Measurements from ENCODE around the gene PBX3.

PBX3 gene

GRCh38 chr9:125920402-125920801, 173.2 kb downstream of the PBX3 start:
- H3K4me3 ChIP-seq (ENCODE audit: control insufficient read depth, low read depth, low read length) = no peak overlapping the region
- TF ChIP-seq CTCF (conservative IDR thresholded peaks at IDR 0.05; ENCODE audit: control insufficient read depth, insufficient read depth, low read depth, low read length) = no peak
- DNase-seq (ENCODE audit: low read depth) = no peak

GRCh38 chr9:125922854-125923253, 175.7 kb downstream of the PBX3 start:
- no peak for TF ChIP-seq CTCF (conservative IDR thresholded peaks at IDR 0.05; ENCODE audit: control insufficient read depth, insufficient read depth, low read depth, low read length)
- DNase-seq (ENCODE audit: low read depth) = peak; percentile 9
- H3K4me3 ChIP-seq (ENCODE audit: control insufficient read depth, low read depth, low read length) = no peak overlapping the region

GRCh38 chr9:125924351-125924750, 177.2 kb downstream of the PBX3 start:
- DNase-seq (ENCODE audit: low read depth) = no peak
- H3K4me3 ChIP-seq (ENCODE audit: control insufficient read depth, low read depth, low read length) = no peak overlapping the region
- TF ChIP-seq CTCF (conservative IDR thresholded peaks at IDR 0.05; ENCODE audit: control insufficient read depth, insufficient read depth, low read depth, low read length) = no peak

- no peak for DNase-seq (ENCODE audit: low read depth)
- no peak for TF ChIP-seq CTCF (conservative IDR thresholded peaks at IDR 0.05; ENCODE audit: control insufficient read depth, insufficient read depth, low read depth, low read length)
- H3K4me3 ChIP-seq (ENCODE audit: control insufficient read depth, low read depth, low read length) = no peak overlapping the region
Measured at GRCh38 chr9:125926936-125927335, 179.8 kb downstream of the PBX3 start.

- no peak overlapping the region for H3K4me3 ChIP-seq (ENCODE audit: control insufficient read depth, low read depth, low read length)
- TF ChIP-seq CTCF (conservative IDR thresholded peaks at IDR 0.05; ENCODE audit: control insufficient read depth, insufficient read depth, low read depth, low read length) = no peak
- no peak for DNase-seq (ENCODE audit: low read depth)
Measured at GRCh38 chr9:125929846-125930245, 182.7 kb downstream of the PBX3 start.

GRCh38 chr9:125931211-125931610, 184.0 kb downstream of the PBX3 start:
- no peak overlapping the region for H3K4me3 ChIP-seq (ENCODE audit: control insufficient read depth, low read depth, low read length)
- DNase-seq (ENCODE audit: low read depth) = no peak
- TF ChIP-seq CTCF (conservative IDR thresholded peaks at IDR 0.05; ENCODE audit: control insufficient read depth, insufficient read depth, low read depth, low read length) = no peak

- DNase-seq (ENCODE audit: low read depth) = peak; percentile 99
- TF ChIP-seq CTCF (conservative IDR thresholded peaks at IDR 0.05; ENCODE audit: control insufficient read depth, insufficient read depth, low read depth, low read length) = no peak
- H3K4me3 ChIP-seq (ENCODE audit: control insufficient read depth, low read depth, low read length) = no peak overlapping the region
Measured at GRCh38 chr9:125932012-125932411, 184.8 kb downstream of the PBX3 start.

Data from fibroblast of mammary gland (primary cell).